Measurements from ENCODE around the gene SFN.
"Not testable (repeated sequence)": the region's sequence is repeated elsewhere in the genome, so short reads cannot be mapped to it uniquely, and the experiment has no call there.

SFN gene

GRCh38 chr1:26862781-26863684, at the start of gene SFN:
TSS of gene SFN (plus strand) at chr1:26863149. CDS start at chr1:26863213, 64 bp downstream.
- peak; percentile 73 for DNase-seq

DNA sequence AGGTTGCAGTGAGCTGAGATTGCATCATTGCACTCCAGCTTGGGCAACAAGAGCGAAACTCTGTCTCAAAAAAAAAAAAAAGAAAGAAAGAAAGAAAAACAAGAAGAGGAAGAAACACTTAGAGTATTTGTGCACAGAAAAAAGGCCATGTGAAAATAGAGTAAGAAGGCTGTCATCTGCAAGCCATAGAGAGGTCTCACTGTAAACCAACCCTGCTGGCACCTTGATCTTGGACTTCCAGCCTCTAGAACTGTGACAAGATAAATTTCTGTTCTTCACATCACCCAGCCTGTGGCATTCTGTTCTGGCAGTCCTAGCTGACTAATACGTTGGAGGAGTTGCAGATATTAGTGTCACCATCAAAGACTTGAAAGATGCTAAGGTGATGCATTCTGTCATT, 48.6 kb upstream of the SFN start:
- no peak for DNase-seq

GRCh38 chr1:26814893-26815292, 48.1 kb upstream of the SFN start:
- no peak for DNase-seq

- DNase-seq = no peak
Observed at GRCh38 chr1:26820784-26821269, 42.1 kb upstream of the SFN start.

DNA sequence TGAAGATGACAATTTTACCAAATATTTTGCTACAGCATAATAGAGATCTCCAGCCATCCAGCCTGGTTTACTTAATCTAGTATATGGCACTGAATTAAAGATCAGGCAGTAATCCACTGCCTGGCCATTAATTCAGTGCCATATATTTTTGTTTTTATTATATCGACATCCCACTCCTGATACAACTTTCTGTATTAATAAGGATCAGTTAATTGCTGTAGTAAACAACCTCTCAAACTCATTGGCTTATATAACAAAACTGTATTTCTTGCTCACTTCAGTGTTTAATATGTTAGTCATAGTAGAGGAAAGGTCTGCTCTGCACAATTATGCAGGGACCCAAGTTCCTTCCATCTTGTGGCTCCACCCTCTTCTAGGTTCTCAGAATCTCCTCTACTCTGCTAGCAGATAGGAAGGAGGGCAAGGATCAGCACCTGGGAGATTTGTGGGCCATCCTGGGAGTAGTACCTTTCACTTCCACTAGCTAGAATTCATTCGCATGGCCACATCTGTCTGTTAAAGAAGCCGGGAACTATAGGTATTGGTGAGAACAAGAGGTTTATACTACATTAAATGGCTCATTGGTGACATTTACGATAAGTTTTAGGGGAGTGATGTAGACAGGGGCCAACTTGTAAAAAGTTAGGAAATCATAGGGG, 40.1 kb upstream of the SFN start:
- DNase-seq = no peak

- DNase-seq = no peak
Observed at GRCh38 chr1:26824731-26825130, 38.2 kb upstream of the SFN start.

DNA sequence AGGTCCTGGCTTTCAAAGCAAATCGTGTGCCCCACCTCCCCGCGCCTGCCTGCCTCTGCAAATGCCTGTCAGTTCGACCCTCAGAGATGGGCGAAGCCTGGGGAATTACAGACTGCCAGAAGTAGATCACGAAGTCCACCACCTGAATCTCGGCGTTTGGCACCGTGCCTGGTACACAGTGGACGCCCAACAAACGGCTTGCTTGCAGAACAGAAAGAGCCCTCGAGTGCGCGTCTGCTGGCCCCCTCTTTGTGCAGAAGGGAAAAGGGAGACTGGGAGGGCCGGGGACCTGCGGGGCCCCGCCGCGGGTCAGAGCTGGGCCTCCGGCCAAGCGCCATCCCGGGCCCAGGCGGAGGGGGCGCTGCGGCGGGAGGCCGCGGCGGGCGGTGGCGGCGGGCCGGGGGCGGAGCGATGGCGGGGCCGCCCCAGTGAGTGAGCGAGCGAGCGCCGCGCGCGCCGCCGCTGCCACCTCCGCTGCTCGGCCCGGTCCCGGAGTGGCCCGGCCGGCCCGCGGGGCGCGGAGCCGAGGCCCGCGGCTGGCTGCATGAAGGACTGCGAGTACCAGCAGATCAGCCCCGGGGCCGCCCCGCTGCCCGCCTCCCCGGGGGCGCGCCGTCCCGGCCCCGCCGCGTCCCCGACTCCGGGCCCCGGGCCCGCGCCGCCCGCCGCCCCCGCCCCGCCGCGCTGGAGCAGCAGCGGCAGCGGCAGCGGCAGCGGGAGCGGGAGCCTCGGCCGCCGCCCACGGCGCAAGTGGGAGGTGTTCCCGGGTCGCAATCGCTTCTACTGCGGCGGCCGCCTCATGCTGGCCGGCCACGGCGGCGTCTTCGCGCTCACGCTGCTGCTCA, 36.5 kb upstream of the SFN start, which contains the start of gene ZDHHC18:
ZDHHC18 (plus strand) TSS at position 428 of the 845 bp plus-strand sequence; CDS start at position 545, 117 bp downstream.
- peak; percentile 78 for DNase-seq

GRCh38 chr1:26827106-26827604, 35.8 kb upstream of the SFN start:
- peak; percentile 14 for DNase-seq

DNA sequence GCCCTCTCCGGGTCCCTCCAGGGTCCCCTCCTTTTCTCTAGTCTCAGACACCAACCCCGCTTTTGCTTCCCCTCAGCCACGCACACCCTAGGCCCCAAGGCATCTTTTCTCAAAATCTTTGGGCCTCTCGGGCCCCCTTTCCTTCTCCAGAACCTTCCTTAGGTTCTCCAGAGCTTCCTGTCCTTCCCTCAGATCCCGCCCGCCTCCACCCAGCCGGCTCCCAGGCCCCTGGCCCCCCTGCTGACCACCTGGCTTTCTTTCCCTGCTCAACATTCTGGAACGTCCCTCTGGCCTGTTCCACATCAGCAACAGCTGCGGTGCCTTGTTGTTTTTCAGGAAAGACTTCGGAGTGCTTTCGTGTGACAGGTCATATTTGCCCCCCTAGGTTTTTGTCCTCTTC, 35.3 kb upstream of the SFN start:
- DNase-seq = peak; percentile 13

- peak; percentile 45 for DNase-seq
Observed at GRCh38 chr1:26828411-26828991, 34.4 kb upstream of the SFN start.

DNA sequence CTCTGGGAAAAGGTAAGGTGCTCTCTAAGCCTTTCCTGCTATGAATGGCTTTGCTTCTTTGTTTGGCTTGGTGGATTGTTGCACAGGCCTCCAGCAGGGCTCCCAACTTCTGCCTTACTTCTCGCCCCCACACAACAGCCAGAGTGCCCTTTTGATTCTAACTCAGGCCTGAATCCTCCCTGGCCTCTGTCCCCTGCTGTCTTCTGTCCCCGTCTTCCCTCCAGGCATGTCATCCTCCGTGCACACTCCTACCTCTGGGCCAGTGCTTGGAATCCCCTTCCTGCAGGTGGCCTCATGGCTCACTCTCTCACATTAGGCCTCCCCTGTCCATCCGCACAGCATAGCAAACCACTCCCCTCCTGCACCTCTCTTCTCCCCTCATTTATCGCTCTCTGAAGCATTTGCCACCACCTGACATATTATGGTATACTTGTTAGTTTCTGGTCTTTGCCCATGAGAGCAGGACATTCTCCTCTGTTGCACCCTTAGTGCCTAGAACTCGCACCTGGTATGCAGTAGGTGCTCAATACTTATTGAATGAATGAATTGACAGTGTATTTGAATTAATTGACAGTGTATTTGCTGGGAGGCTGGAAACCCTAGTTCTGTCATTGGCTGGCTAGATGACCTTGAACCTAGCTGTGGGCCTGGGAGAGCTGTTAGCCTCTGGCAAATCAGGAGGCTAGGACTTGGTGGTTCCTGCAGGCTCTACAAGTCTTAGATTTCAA, 33.6 kb upstream of the SFN start:
- DNase-seq = no peak

- no peak for DNase-seq
Observed at GRCh38 chr1:26831059-26831458, 31.9 kb upstream of the SFN start.

- DNase-seq = no peak
Observed at GRCh38 chr1:26831546-26832248, 31.3 kb upstream of the SFN start.

DNA sequence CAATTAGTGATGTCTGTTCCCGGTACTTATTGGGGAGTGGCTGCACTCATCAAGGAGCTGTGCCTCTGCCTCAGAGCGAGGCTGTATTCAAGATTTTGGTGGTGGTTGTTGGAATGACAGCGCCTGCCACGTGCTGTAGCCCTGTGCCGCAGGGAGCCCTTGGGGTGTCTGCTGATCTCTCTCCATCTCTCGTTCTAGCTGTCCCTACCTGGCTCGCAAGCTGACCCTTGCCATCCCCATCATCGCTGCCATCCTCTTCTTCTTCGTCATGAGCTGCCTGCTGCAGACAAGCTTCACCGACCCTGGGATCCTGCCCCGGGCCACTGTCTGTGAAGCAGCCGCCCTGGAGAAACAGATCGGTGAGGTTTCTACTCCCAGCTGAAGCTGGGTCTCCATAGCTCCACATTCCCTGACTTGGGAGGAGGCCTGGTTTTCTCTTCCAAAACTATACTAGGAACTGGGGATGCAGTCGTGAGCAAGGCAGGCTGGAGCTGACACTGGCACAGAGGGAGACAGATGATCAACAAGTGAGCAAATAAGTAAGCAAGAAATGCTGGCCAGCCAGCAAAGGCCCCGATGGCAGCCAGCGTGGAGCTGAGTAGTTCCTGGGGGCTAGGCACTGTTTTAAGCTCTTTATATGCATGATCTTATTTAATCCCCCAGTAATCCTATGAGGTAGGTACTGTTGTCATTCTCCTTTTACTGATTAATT, 30.5 kb upstream of the SFN start:
- no peak for DNase-seq

DNA sequence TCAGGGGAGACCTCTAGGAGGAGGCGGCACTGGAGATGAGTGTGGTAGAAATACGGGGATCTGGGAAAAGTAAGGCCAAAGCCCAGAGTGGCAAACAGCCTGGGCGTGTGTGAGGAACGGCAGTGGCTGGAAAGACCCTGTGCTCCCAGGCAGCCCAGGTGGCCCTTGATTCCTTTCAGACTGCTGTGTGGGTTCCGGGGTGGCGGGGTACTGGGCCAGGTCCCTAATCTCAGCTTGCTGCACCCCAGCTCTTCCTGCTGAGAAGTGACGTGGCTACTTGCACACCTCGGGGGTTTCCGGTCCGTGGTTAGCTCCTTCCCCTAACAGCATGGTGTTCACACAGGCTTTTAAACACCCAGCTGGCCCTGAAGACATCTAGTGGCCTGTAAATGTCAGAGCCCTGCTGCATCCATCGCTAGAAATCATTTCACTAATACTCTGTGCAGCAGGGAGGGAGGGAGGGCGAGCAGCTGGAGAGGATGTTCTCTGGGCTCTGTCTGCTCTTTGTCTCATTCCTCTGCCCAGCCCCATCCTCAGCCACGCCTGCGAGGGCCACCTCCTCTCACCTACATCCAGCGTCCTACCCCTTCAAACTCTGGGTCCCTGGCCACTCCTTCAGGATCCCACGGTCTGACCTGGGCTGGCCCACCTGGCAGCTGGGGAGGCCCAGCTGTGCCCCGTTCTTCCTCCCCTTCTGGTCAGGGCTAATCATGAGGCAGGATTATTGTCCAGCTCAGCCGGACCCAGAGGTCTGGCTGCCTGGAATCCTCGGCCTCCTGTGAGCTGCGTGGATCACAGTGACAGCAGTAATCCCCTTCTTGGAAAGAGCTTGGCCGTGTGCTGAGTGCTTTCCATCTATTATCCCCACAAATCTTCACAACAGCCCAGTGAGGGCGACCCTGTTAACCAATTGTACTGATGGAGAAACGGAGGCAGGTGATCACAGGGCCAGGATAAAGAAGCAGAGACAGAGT, 29.2 kb upstream of the SFN start:
- peak; percentile 86 for DNase-seq

- DNase-seq = not testable (repeated sequence)
Observed at GRCh38 chr1:26837665-26838064, 25.3 kb upstream of the SFN start.

- peak; percentile 67 for DNase-seq
Observed at GRCh38 chr1:26838474-26839338, 24.2 kb upstream of the SFN start.

GRCh38 chr1:26839339-26839722, 23.6 kb upstream of the SFN start:
- no peak for DNase-seq
